Kidney (tissue), 14 donors: ENCODE measurements around the gene FAM171A1. TPM values are rescaled to one million over a fixed set of nuclear protein-coding genes. Genes with fewer than 3 reads are reported as not detected.

ENCODE experiments used
- DNase-seq, 5 donors: peaks; one replicate each; pipeline ENCODE4 v3.0.0-alpha.2; 2013 to 2020
- FAIRE-seq: peaks from 2 replicates; lab custom pipeline; 2012; peaks lifted over from hg19 to GRCh38; lab: Jason Lieb, UNC
- H3K27ac ChIP-seq, 2 donors: one replicate each; pipeline ENCODE4 v1.7.0; 2013; ENCODE audit warnings: low read depth in 2 of 2, low read length in 2 of 2, inconsistent platforms in 1 of 2
- H3K27me3 ChIP-seq: one replicate; pipeline ENCODE4 v1.7.1; 2013; ENCODE audit warnings: low read length, inconsistent platforms; ENCODE audit not compliant: control insufficient read depth, insufficient read depth
- H3K36me3 ChIP-seq, 3 donors: one replicate each; pipeline versions ENCODE4 v1.7.0 to v1.7.1; 2013; ENCODE audit warnings: low read length in 3 of 3, control low read depth in 1 of 3, inconsistent platforms in 1 of 3; ENCODE audit not compliant: insufficient read depth in 3 of 3, control insufficient read depth in 2 of 3
- H3K4me1 ChIP-seq, 3 donors: one replicate each; pipeline versions ENCODE4 v1.7.0 to v1.7.1; 2013; ENCODE audit warnings: low read length in 3 of 3, inconsistent platforms in 1 of 3, low read depth in 1 of 3; ENCODE audit not compliant: control insufficient read depth in 2 of 3, insufficient read depth in 2 of 3
- H3K4me3 ChIP-seq, 3 donors: one replicate each; pipeline versions ENCODE4 v1.7.0 to v1.8.1; 2013; ENCODE audit warnings: low read length in 3 of 3, control low read depth in 1 of 3, inconsistent platforms in 1 of 3
- H3K9ac ChIP-seq, 3 donors: one replicate each; pipeline versions ENCODE4 v1.7.0 to v1.7.1; 2013; ENCODE audit warnings: low read length in 3 of 3, control low read depth in 1 of 3, inconsistent platforms in 1 of 3
- H3K9me3 ChIP-seq, 3 donors: one replicate each; pipeline versions ENCODE4 v1.7.0 to v1.7.1; 2013; ENCODE audit warnings: low read length in 3 of 3, control low read depth in 1 of 3, inconsistent platforms in 1 of 3; ENCODE audit not compliant: control insufficient read depth in 2 of 3, insufficient read depth in 1 of 3
- intact Hi-C: fragments of 100-400 bp; cut with DNase I; formaldehyde crosslinking; loops from one replicate; pipeline ENCODE4 v1.11.1; 2022
- polyA plus RNA-seq: library from polyadenylated mRNA; stranded (reverse); fragments of 350-450 nt; fragmentation: Illumina TruSeq; extraction: RNeasy Lipid Tissue Mini Kit (QIAGEN cat#74804); gene quantifications from one replicate; pipeline ENCODE4 v1.2.3, GENCODE V29; 2014; ENCODE audit warnings: low read depth, low replicate concordance; ENCODE audit not compliant: insufficient read depth
- total RNA-seq: library from RNA; stranded (reverse); fragmentation: NEBNext Ultra II Directional; extraction: Animal tissue kit (Norgen Biotek cat#: 25700); gene quantifications from one replicate; pipeline ENCODE4 v1.2.1, GENCODE V29; 2021
- TF ChIP-seq, protein P1 (sequence below): IDR thresholded peaks from 3 replicates; pipeline ENCODE4 v1.5.1; 2012; ENCODE audit warnings: mild to moderate bottlenecking, moderate library complexity, borderline replicate concordance; ENCODE audit not compliant: insufficient read depth; ENCODE audit errors: extremely low read depth
- donor health status: control.
- donor health status: control.
- donor health status: control.
- donor health status: control.
- donor health status: control.
- donor health status: DM: yes; HTN: yes; CAD: no.
- donor health status: Normal renal cell carcinoma (clear cell type).

Gene FAM171A1
- total and polyA plus RNA-seq, 2 donors from 2014 or later, result 30.4 to 53.0 TPM

DNA sequence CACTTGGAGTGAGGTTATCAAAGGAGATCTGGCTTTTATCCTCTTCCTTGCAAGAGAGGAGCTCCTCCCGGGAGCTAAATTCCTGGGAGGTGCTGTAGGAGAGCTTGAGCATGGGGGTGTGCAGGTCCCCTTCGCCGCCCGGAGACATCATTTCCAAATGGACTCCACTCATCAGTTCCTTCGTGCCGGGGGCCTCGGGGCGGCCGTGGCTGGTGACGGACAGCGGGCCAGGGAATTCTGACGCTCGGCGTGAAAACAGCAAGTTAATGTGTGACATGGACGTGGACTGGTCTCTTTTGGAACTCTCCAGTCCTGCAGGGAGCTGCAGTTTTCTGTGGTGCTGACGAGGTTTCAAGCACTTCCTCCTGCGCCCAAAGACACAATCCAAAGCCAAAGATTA, 156.9 kb downstream of the FAM171A1 start:
- FAIRE-seq (no peak), DNase-seq (no peak)
- Histone ChIP-seq H3K27me3 (no peaks in the 10 kb centered on the region), H3K4me1 (peaks cover 0 to 6% (median 0%) of the 10 kb centered on the region in 3 donors), H3K27ac (no peak overlapping the region), H3K36me3 (peaks cover 0 to 6% (median 4%) of the 10 kb centered on the region in 3 donors), H3K9ac (no peak overlapping the region), H3K4me3 (no peak overlapping the region), H3K9me3 (no peaks in the 10 kb centered on the region)
- intact Hi-C loops, result loop anchor here (10.0 kb wide), 1 partner anchor 161 kb away; the partner anchor contains the start of gene FAM171A1
- TF ChIP-seq, protein P1, sequence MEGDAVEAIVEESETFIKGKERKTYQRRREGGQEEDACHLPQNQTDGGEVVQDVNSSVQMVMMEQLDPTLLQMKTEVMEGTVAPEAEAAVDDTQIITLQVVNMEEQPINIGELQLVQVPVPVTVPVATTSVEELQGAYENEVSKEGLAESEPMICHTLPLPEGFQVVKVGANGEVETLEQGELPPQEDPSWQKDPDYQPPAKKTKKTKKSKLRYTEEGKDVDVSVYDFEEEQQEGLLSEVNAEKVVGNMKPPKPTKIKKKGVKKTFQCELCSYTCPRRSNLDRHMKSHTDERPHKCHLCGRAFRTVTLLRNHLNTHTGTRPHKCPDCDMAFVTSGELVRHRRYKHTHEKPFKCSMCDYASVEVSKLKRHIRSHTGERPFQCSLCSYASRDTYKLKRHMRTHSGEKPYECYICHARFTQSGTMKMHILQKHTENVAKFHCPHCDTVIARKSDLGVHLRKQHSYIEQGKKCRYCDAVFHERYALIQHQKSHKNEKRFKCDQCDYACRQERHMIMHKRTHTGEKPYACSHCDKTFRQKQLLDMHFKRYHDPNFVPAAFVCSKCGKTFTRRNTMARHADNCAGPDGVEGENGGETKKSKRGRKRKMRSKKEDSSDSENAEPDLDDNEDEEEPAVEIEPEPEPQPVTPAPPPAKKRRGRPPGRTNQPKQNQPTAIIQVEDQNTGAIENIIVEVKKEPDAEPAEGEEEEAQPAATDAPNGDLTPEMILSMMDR, result no peak

DNA sequence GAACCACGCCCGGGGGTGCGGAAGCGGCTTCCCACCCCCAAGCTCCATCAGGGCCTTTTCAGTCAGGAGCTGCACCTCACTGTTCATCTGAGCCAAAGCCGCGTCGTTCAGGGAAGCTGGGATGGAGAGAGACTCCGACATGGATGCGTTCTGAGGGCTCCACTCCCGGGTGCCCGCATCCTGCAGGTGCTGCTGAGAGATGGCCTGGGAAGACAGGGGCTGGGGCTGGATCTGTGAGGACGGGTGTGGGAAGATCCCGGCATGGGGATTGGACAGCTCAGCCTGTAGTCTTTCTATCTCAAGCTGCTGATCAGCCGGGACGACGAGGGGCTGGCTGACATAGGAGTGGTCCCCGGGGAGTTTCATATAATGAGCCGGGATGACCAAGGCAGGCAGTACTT, 157.6 kb downstream of the FAM171A1 start:
- H3K4me1 ChIP-seq, result peaks cover 0 to 6% (median 0%) of the 10 kb centered on the region in 3 donors
- H3K4me3 ChIP-seq, result no peak overlapping the region
- no peaks in the 10 kb centered on the region for H3K9me3 ChIP-seq
- DNase-seq (no peak), FAIRE-seq (no peak)
- no peak overlapping the region for H3K27ac ChIP-seq
- peaks cover 0 to 6% (median 4%) of the 10 kb centered on the region in 3 donors for H3K36me3 ChIP-seq
- no peak overlapping the region for H3K9ac ChIP-seq
- TF ChIP-seq, protein P1, result no peak
- no peaks in the 10 kb centered on the region for H3K27me3 ChIP-seq
- intact Hi-C loops, result loop anchor here (10.0 kb wide), 1 partner anchor 161 kb away; the partner anchor contains the start of gene FAM171A1

DNA sequence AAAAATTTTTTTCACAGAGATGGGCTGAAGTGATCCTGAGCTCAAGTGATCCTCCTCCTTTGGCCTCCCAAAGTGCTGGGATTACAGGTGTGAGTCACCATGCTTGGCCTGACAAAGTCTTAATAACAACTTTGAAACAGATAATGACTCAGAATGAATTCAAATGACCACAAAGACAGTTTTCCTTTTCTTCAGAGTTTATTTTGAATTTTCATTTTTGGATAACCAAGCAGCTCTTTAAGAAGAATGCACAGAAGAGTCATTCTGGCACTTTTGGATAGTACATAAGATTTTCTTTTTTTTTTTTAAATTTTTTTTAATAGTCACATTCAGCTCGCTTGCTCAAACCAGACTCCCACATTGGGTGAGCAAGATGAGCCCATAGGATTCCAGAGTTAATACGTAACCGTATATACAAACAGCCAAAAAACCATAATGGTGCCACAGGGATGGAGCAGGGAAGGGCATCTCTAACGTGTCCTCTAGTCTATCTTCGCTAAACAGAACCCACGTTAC, 159.6 kb downstream of the FAM171A1 start:
- peaks cover 0 to 6% (median 4%) of the 10 kb centered on the region in 3 donors for H3K36me3 ChIP-seq
- no peaks in the 10 kb centered on the region for H3K9me3 ChIP-seq
- intact Hi-C loops, result loop anchor here (10.0 kb wide), 1 partner anchor 163 kb away; the partner anchor contains the start of gene FAM171A1
- no peaks in the 10 kb centered on the region for H3K27me3 ChIP-seq
- H3K9ac ChIP-seq, result no peak overlapping the region
- DNase-seq (no peak), FAIRE-seq (no peak)
- TF ChIP-seq, protein P1, result no peak
- H3K4me3 ChIP-seq, result no peak overlapping the region
- H3K4me1 ChIP-seq, result peaks cover 0 to 6% (median 0%) of the 10 kb centered on the region in 3 donors
- H3K27ac ChIP-seq, result no peak overlapping the region
